B cell (primary cell): ENCODE data around the gene CDK6.

Experiments
- EZH2 ChIP-seq: IDR thresholded peaks from 2 replicates; pipeline ENCODE4 v1.6.1; 2012; ENCODE audit warnings: borderline replicate concordance, low read depth, mild to moderate bottlenecking, moderate library complexity, low read length; ENCODE audit not compliant: insufficient read depth, poor library complexity, severe bottlenecking
- TF ChIP-seq, protein P1 (sequence below): fragments of 200-600 bp; IDR thresholded peaks from one replicate; pipeline ENCODE4 v1.8.0; 2022; ENCODE audit warnings: antibody characterized with exemption, mild to moderate bottlenecking

DNA sequence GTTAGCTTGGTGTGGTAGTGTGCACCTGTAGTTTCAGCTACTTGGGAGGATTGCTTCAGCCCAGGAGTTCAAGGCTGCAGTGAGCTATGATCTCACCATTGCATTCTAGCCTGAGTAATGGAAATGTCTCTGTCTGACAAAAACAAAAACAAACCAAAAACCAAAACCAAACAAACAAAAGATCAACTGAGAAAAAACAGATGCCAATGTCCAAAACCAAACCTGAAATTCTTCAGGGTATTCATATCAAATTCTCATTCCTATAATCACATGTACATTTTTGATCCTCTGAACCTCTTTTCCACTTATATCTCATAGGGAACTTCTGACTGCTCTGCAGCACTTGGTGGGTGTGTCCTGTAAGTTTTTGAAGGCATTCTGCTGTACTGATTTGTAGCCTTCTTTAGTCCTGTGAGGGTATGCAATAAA, 87.0 kb downstream of the CDK6 start:
- TF ChIP-seq, protein P1, sequence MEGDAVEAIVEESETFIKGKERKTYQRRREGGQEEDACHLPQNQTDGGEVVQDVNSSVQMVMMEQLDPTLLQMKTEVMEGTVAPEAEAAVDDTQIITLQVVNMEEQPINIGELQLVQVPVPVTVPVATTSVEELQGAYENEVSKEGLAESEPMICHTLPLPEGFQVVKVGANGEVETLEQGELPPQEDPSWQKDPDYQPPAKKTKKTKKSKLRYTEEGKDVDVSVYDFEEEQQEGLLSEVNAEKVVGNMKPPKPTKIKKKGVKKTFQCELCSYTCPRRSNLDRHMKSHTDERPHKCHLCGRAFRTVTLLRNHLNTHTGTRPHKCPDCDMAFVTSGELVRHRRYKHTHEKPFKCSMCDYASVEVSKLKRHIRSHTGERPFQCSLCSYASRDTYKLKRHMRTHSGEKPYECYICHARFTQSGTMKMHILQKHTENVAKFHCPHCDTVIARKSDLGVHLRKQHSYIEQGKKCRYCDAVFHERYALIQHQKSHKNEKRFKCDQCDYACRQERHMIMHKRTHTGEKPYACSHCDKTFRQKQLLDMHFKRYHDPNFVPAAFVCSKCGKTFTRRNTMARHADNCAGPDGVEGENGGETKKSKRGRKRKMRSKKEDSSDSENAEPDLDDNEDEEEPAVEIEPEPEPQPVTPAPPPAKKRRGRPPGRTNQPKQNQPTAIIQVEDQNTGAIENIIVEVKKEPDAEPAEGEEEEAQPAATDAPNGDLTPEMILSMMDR: no peak
- TF ChIP-seq EZH2: no peak
